Fibroblast of villous mesenchyme (primary cell): Measurements from ENCODE around the gene SEC61G. TPM values are rescaled to one million over a fixed set of nuclear protein-coding genes. Genes with fewer than 3 reads are reported as not detected.

Experiments
- DNase-seq: peaks from one replicate; pipeline ENCODE4 v3.0.0-alpha.2; 2010; ENCODE audit warnings: low read depth
- H3K4me3 ChIP-seq: 2 replicates; pipeline ENCODE4 v1.5.1; 2011; ENCODE audit warnings: low read depth, mild to moderate bottlenecking, low read length
- CTCF ChIP-seq: IDR thresholded peaks from 2 replicates; pipeline ENCODE4 v1.5.1; 2012; ENCODE audit warnings: low read depth, mild to moderate bottlenecking, low read length; ENCODE audit not compliant: insufficient read depth
- total RNA-seq: library from RNA; depleted of rRNA; stranded (reverse); fragments of >200 nt; gene quantifications from 2 replicates; pipeline ENCODE4 v1.2.3, GENCODE V29; 2012

The SEC61G gene
- total RNA-seq, 1 donor: 240 TPM

- no peak for TF ChIP-seq CTCF
- no peak overlapping the region for H3K4me3 ChIP-seq
Observed at GRCh38 chr7:54711900-54712595, 47.0 kb downstream of the SEC61G start.

GRCh38 chr7:54709283-54709682 lies 49.7 kb downstream of the SEC61G start:
- no peak for TF ChIP-seq CTCF
- no peak for DNase-seq
- H3K4me3 ChIP-seq: no peak overlapping the region

More at GRCh38 chr7:54711900-54712595, 47.0 kb downstream of the SEC61G start:
- DNase-seq: no peak

GRCh38 chr7:54705436-54705835 lies 53.6 kb downstream of the SEC61G start:
- no peak overlapping the region for H3K4me3 ChIP-seq
- peak; percentile 3 for DNase-seq
- no peak for TF ChIP-seq CTCF

GRCh38 chr7:54704851-54705250 lies 54.2 kb downstream of the SEC61G start:
- no peak overlapping the region for H3K4me3 ChIP-seq
- TF ChIP-seq CTCF: no peak
- DNase-seq: no peak

Other genes starting within 250 kb of the SEC61G start
- gene VSTM2A, start 216.8 kb downstream of the SEC61G start, total RNA-seq: not detected in 2 replicates